NCI-H187 treated with DMSO at 0.1 percent for 48 hours (cell line): ENCODE measurements around the gene EPHA3.

ENCODE experiments used
- DNase-seq: peaks from one replicate; lab custom pipeline; 2025; lab: John Stamatoyannopoulos, UW

Gene EPHA3

DNA sequence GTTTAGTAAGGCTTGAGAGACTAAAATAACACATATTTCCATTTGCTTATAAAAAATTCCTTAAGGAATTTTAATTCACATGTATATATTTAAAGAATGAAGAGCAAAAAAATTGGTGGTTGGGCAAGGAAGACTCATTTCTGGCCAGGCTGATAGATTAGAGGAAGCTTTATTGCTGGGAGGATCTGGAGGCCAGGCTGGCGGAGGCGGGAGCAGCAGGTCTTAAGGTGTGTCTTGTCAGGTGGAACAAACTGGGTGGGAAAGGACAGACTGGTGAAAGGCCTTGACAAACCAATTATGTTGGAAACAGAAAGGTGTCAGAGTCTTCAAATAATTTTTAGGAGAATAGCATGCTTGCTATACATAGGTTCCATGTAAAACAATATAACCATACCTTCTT, 124.7 kb downstream of the EPHA3 start:
- DNase-seq = no peak

- no peak for DNase-seq
Measured at GRCh38 chr3:89234620-89235019, 127.2 kb downstream of the EPHA3 start.

DNA sequence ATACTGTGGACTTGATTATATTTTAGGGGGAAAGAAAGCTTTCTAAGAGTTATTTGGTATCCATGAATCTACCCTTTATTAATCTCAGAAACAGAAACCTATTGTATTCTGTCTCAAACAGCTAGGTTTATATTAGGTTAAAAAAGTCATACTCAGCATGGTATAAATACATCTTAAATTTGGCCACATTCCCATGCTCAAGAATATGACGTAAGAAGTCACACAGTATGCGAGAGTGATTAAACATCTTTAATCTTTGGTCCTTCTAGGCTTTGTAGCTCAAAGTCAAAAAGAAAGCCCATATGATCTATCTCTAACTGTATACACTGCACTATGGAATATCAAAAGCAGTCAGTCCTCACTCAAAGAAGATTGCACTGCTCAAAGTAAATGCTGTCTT, 131.4 kb downstream of the EPHA3 start:
- DNase-seq = no peak

DNA sequence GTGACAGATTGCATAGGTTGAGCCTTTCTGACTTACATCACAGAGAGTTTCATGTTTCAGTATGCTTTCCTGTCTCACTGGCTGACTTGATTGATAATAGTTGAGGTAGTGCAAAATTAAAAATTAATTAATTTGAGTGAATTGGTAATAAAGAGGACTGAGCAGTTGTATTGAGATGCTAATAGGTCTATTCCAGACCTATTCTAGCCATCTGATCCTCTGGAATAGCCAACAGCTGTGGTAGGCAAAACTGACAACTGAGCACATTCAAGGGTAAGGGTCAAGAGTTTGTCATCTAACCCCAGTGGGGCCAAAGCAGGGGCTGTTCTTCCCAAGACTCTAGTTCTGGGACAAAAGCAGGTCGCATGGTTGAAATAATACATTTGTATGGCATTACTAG, 132.4 kb downstream of the EPHA3 start:
- no peak for DNase-seq

- DNase-seq = no peak
Measured at GRCh38 chr3:89245612-89246011, 138.2 kb downstream of the EPHA3 start.

GRCh38 chr3:89246326-89246725, 138.9 kb downstream of the EPHA3 start:
- DNase-seq = no peak

DNA sequence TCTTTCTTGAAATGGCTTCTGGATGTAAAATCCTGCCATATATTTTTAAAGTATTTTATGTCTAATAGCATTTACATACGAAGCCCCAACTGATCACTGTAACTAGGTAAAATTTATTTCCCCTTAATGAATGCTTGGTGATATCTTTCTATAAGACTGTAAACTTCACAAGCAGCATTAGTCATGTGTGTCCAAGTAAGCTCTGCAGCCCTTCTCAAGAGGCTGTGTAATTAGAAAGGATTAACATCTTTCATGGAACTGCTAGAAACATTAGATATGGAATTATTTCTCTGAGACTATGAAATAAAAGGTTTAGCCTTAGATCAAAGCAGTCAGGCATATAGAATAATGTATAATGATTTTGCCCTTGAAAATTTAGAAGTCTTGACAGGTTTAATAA, 143.3 kb downstream of the EPHA3 start:
- DNase-seq = no peak

DNA sequence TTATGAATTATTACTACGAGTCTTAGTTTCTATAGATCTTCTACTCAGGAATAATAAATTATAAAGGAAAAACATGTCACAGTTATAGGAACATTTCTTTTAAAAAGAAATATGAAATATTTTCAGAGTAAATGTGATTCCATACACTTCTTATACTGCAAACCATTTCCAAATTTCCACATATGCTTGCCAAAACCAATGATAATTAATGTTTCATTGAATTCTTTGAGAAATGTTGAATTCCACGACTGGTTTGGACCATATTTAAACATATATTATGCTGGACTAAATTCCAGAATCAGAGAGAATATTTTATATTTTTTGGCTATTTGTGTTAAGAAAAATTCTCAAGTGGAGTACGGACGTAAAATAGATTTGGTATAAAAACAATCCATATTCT, 144.6 kb downstream of the EPHA3 start:
- no peak for DNase-seq

DNA sequence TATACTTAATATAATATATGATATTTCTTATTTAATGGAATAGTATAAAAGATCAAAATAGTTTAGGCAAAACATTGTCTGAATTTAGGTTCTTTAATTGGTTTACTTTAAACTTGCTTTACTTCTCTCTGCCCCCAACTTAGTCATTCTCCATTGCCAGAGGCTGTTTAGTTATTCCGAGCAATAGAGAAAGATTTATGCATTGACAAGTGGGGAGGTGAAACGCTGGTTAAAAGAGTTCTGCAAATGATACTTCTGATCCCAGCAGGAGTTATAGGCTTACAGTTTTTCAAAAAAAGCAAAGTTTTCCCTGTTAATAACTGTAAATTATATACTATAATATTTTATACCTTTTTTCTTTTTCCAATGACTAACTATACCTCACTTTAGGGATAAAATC, 145.4 kb downstream of the EPHA3 start:
- DNase-seq = no peak

- DNase-seq = no peak
Measured at GRCh38 chr3:89256395-89256794, 149.0 kb downstream of the EPHA3 start.

DNA sequence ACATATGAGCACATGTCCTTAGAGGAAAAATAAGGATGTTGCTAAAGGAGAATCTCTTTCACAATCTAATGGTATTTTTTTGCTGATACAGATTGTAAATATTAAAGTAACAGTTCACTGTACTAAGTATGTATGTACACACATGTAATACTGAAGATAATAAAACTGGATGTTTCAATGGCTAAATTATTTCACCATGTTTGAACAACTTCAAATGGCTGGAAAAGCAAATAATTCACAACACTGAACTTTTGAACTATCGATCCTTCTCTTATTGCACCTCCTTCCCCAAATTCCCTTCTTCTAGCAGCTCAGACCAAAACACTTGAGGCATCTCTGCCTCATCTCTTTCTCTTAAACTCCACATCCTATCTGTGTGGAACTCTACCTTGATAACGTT, 149.5 kb downstream of the EPHA3 start:
- no peak for DNase-seq

- no peak for DNase-seq
Measured at GRCh38 chr3:89260721-89261120, 153.3 kb downstream of the EPHA3 start.

DNA sequence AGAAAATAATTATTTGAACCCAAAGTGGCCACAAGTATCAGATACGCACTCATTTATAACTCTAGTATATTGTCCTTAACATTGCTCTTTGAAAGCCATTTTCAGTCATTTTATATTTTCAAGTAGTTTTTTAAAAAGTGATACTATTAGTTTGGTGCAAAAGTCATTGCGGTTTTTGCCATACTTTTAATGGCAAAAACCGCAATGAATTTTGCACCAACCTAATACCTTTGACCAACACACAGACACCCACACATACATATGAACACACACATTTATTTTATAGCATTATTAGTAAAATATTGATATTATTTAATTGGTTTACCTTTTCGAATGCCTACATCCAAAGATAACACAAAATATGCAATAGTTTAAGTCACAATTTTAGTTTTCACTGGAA, 154.3 kb downstream of the EPHA3 start:
- DNase-seq = no peak

DNA sequence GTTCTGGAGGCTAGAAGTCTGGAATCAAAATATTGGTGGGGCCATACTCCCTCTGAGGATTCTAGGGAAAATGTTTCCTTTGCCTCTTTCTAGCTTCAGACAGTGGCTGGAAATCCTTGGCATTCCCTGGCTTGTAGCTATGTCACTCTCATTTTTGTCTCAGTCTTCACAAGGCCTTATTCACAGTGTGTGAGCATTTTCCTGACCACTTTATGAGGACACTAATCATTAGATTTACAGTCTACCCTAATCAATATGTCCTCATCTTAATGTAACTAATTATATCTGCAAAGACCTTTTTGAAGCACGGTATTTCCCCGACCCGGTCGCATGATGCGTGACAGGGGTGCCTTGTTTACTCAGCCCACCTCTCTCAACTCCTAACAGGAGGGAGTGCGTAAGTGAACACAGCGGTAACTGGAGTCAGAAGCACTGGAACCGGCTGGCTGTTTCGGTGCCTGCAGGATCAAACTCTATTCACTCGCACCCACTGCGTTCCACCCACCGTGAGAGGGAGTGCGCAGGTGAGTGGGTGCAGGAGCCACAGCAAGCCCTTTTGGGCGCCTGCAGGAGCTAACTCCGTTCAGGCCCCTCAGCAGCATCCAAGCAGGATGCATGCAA, 155.0 kb downstream of the EPHA3 start:
- DNase-seq = no peak

DNA sequence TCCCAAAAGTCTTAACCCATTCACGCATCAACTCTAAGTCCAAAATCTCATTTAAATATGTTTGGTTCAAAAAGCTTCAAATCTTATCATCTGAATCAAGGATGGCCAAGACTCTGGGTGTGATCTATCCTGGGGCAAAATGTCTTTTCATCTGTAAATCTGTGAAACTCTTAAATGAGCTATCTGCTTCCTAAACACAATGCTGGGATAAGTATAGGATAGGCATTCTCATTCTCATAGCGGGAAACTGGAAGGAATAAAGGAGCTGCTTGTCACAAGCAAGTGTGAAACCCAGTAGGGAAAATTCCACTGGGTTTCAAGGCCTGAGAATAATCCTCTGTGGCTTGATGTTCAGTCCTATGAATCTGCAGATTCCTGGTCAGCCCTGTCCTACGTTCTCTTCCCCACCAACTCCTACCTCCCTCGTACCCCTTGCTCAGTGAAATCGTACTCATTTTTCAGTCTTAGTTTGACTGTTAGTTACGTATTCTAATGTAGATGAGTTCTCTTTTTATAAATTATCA, 156.7 kb downstream of the EPHA3 start:
- no peak for DNase-seq

DNA sequence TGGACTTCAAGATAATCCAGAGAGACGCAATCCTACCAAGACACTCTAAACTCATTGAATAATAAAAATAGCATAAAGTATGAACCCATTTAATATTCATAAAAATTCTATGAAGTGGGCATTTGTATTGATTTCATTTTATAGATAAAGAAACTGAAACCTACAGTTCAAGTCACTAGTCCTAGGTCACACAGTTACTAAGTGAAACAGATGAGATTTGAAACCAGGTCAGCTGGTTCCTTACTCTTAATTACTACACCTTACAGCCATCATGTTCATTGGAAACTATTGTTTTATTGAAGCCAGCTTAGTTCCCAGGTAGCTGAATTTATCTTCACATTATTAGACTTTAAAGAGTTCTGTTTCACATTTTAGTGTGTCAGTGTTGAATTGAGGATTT, 158.7 kb downstream of the EPHA3 start:
- DNase-seq = no peak

- no peak for DNase-seq
Measured at GRCh38 chr3:89268059-89268458, 160.6 kb downstream of the EPHA3 start.

GRCh38 chr3:89270201-89270600, 162.8 kb downstream of the EPHA3 start:
- no peak for DNase-seq

DNA sequence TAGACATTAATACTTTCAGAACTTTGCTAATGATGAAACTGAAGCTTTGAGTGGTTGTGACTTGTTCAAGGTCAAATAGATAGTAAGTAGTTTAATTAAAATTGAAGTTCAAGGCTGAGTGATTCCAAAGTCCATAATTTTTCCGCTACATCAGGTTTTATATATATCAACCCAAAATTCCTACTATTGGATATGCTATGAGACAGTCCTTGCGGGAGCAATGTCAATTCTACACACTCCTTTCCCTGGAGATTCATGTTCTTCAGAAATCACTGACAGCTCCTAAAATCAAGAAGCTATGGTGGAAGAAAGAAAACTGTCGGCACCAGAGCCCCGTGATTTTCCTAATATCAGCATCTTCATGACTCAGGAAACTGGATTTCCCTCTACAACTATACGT, 167.6 kb downstream of the EPHA3 start:
- DNase-seq = no peak

DNA sequence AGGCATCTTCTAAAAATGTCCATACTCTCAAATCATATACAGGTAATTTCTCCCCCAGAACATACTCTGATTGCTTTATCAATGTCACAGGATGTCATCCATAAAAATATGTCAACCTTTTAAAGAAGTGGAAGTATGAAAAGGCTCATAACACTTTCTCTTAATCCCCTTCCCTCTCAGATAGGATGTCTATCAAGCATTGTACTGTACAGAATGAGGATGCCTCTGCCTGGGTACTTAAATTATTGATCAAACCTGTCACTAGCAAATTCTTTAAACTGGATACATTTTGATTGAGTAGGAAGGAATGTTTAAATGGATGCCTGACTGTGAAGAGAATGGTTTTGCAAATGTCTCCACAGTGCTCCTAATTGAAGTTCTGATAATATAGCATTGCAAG, 168.7 kb downstream of the EPHA3 start:
- DNase-seq = no peak

GRCh38 chr3:89278302-89279025, 171.0 kb downstream of the EPHA3 start:
- no peak for DNase-seq

DNA sequence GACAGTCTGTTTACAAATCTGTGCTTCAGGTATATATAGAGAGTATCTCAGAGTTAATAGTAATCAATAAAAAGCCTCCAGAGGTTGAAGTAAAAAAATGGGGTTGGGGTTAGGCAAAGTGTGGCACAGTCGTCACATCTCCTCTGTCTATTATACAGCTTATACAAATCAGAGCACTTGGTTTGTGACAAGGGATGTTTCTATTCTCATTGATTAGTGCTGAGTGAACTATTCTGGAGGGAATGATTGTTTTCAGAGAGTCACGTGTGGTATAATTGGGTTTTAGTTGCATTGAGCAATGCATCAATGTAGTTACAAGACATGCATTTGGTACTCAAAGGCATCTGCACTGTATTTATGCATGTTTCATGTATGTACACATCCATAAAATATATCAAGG, 172.9 kb downstream of the EPHA3 start:
- DNase-seq = no peak

DNA sequence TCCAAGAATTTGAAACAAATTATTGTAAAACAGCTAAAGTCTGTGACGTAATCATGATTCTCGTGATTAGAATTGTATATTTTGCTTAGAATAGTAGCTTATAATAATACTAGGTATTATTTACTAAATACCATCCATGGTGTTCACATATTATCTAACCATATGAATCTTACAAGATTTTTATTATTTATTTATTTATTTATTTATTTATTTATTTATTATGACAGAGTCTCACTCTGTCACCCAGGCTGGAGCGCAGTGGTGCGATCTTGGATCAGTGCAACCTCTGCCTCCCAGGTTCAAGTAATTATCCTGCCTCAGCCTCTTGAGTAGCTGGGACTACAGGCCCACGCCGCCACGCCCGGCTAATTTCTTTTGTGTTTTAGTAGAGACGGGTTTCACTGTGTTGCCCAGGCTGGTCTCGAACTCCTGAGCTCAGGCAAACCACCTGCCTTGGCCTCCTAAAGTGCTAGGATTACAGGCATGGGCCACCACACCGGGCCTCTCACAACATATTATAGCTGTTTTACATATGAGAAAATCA, 173.5 kb downstream of the EPHA3 start:
- no peak for DNase-seq
